Stimulated activated CD8-positive, alpha-beta memory T cell treated with anti-CD3 and anti-CD28 coated beads, Interleukin-7, amount 100 ng/mL, for 48 hours (primary cell): ENCODE data around the gene EPHA2.
A peak's percentile ranks its signal among the peaks of the same experiment; 100 is the strongest.
"Not testable (repeated sequence)": the region's sequence is repeated elsewhere in the genome, so short reads cannot be mapped to it uniquely, and the experiment has no call there.

Source experiments
- DNase-seq, 2 donors: peaks; one replicate each; pipeline ENCODE4 v3.0.0-alpha.2; 2020; ENCODE audit warnings: low read depth in 1 of 2; ENCODE audit errors: extremely low read depth in 1 of 2

EPHA2 gene

GRCh38 chr1:16155537-16156410 lies at the start of gene EPHA2:
EPHA2 (minus strand) TSS chr1:16156069; CDS start chr1:16155932, 137 bp downstream.
- DNase-seq: no peak

DNA sequence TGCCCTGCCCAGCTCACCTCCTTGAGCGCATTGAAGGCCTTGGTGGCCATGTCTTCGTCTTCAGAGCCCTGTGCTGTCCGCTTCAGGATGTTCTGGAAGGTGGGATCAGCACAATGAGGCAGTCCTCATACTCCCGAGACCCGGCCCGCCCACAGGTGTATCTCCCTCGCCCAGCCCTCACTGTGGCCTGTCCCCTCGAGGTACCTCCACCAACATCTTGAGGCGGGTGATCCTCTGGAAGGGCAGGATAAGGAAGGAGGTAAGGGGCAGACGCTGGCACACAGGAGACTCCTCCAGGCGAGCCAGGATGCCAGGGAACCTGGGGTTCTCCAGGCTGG lies 49.4 kb upstream of the EPHA2 start:
- DNase-seq: no peak

- DNase-seq: peak in 1 of 2 donors; percentile 23
Observed at GRCh38 chr1:16204634-16205333, 48.9 kb upstream of the EPHA2 start.

DNA sequence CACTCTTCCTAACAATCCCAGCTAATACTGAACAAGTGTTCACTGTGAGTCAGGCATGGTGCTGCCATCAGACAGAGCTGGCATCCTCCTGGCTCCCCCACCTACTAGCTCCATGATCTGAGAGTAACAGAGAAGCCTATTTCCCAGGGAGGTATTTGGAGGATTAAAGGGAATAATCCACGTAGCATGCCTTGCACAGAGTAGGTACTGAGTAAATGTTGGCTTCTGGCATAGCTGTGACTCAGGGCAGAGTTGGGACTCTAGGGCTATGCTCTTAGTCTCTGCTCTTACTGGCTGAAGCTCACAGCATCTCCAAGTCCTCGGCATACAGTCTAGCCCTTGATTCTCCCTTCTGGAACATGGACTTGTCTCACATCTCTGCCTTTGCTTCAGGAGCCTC lies 48.3 kb upstream of the EPHA2 start:
- no peak for DNase-seq

GRCh38 chr1:16203550-16203949 lies 47.7 kb upstream of the EPHA2 start:
- DNase-seq: no peak

DNA sequence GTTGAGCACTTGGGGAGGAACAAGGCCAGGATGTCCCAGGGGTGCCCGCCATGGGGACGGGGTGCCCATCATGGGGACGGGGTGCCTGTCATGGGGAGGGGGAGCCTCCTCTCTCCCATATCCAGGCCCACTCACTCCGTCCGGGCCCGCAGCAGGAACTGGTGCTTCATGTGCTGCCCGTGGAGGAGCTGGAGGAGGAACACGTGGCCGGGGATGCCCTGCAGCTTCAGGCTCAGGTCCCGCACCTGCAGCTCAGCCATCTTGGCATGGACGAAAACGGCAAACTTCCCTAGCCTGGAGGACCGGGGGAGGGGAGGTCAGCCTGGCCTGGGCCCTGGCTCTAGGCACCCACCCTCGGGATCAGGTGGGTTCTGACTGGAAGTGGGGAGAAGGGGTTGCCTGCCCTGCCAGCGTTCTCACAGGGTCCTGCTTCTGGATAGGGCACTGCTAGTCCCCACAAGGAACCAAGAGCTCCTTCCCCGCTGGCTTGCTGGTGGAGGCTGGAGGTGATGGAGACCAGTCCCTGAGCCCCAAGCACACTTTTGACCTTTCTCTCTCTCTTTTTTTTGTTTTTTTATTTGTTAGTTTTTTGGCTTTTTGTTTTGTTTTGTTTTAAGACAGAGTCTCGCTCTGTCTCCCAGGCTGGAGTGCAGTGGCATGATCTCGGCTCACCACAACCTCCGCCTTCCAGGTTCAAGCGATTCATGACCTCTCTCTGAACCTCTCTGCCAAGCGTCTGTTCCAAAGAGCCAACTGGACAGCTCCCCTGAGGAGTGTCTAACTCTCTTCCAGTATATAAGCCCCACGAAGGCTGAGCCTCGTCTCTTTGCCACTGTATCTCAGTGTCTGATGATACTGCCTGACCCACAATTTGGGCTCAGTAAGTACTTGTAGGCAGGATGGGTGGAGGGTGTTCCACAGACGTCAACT lies 46.7 kb upstream of the EPHA2 start:
- no peak for DNase-seq

DNA sequence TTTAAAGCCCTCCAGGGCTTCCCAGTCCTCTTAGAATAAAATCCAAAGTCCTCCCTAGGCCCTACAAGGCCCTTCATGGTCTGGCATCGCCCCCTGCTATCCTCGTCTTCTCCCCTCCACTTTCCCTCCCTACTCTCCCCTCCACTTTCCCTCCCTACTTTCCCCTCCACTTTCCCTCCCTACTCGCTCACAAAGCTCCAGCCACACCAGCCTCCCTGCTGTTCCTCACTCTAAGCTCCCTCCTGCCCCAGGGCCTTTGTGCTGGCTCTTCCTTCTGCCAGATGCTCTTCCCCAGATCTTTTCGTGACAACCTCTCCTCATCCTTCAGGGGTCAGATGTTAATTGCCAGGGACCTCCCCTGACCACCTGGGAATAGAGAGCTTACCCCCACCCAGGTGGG lies 43.8 kb upstream of the EPHA2 start:
- DNase-seq: no peak

DNA sequence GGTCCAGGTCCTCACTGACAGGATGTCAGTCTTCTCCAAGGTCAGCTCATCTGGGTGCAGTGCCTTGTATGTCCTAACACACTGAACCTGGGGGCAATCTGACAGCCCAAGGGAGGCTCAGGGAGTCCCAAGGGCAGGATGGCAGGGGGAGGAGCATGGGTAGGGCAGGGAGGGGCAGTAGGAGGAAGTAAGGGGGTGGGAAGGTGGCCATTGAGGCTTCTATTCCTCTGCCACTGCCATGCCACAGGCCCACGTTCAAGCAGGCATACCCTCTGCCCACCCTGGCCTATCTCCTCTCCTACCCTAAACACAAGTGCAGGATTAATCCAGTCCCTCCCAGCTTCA lies 43.3 kb upstream of the EPHA2 start:
- DNase-seq: no peak

GRCh38 chr1:16198444-16199156 lies 42.7 kb upstream of the EPHA2 start:
- DNase-seq: no peak

GRCh38 chr1:16196874-16197273 lies 41.0 kb upstream of the EPHA2 start:
- DNase-seq: no peak

- DNase-seq: not testable (repeated sequence)
Observed at GRCh38 chr1:16196139-16196538, 40.3 kb upstream of the EPHA2 start.

DNA sequence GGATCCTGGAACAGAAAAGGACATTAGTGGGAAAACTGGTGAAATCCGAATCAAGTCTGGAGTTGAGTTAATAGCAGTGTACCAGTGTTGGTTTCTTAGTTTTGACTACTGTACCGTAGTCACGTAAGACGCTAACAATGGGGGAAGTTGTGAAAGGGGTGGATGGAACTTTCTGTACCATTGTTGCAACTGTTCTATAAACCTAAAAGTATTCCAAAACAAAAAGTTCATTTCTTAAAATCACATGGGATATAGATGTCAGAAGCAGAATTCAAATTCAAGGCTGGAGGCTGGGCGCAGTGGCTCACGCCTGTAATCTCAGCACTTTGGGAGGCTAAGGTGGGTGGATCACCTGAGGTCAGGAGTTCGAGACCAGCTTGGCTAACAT lies 39.6 kb upstream of the EPHA2 start:
- no peak for DNase-seq

DNA sequence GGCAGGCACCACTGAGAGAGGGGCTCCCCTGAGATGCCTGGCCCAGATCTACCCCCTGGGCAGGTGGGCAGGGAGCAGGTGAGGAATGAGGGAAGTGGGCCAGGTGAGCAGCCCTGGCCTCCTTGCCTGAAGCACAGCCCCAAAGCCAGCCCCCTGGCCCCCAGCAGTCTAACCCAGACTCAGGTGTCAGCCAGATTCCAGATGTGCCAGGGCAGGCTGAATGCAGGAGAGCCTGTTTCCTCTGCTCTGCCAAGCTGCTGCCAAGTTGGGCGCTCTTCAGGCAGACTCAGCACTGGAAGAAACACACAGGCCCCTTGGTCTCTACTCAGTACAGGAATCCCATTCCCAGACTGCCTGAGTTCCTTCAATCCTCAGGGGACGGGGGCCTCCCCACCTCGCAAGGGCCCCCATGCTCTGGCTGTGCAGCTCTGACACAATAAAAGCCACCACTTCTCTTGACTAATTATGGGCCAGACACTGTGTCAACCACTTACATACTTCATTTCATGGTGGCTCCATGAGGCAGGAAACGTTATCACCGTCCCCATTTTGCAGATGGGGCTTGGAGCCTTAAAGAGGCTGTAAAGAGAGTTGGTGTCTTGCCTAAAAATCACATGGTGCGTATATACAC lies 36.2 kb upstream of the EPHA2 start:
- no peak for DNase-seq

DNA sequence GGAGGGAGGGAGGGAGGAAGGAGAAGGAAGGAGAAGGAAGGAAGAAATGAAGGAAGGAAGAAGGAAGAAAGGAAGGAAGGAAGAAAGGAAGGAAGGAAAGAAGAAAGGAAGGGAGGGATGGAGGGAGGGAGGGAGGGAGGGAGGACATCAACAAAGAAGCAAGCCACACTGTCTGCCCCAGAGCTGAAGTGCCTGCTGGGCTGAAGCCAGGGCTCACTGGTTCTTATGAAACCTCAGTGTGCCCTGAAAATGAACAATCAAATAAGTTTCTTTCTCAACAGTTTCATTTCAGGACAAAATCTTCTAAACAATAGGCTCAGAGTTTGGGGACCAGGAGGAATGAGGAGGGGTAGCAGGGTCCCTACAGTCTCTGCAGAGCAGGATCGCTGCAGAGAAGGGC lies 35.4 kb upstream of the EPHA2 start:
- DNase-seq: no peak

DNA sequence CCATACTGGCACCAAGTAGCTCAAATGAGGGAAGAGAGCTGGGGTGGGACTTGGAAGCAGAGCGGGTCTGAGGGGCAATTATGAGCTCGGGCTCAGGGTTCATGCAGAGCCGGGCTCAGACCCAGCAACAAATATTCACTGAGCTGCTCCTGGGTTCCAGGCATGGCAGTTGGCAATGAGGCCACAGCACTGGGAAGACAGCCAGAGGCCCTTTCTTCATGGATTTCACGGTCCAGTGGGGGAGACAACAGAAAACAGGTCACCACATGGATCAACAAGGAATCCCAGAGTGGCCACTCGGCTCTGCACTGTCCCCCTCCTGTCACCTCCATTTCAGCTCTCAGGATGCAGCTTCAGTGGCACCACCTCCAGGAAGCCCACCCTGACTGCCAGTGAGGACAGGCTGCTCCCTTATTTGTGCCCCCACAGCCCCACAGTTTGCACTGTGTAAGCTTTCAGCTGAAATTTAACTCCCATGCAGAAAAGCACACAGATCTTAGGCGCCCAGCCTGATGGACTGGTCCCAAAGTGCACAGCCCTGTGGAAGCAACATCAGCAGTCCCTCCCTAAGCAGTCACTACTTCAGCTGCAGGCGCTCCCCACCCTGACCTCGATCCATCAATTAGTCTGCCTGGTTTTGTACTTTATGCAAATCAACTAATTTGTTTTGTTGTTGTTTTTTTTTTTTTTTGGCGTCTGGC lies 34.2 kb upstream of the EPHA2 start:
- no peak for DNase-seq

- DNase-seq: no peak
Observed at GRCh38 chr1:16189003-16189402, 33.1 kb upstream of the EPHA2 start.

DNA sequence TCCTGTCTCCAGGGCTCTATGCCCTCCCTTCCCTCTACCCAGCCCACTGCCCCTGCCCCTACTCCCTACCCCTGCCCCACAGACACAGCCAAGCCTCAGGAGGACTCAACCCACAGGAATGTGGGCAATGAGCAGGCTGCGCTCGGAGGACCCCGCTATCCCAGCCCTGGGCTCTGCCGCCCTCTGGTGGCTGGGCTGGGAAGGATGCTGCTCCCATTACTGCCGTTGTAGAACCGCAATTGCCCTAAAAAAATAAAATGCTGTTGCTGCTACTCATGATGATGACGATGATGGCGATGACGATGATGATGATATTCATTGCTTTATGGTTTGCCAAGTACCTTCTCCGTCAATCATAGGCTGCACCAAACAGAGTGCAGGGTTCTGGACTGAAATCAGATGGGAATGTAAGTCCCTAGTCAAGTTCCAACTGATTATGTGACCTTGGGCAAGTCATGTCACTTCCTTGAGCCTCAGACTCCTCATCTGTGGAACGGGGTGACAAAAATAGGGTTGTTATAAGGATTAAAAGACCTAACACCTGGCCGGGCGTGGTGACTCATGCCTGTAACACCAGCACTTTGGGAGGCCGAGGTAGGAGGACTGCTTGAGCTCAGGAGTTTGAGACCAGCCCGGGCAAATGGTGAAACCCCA lies 32.0 kb upstream of the EPHA2 start:
- DNase-seq: peak; percentile 45 to 59

- no peak for DNase-seq
Observed at GRCh38 chr1:16186655-16187235, 30.9 kb upstream of the EPHA2 start.
